ENCODE measurements around the gene DENND11.
"Not testable (repeated sequence)": the region's sequence is repeated elsewhere in the genome, so short reads cannot be mapped to it uniquely, and the experiment has no call there.

Gene DENND11

GRCh38 chr7:141706239-141707064 lies 4.5 kb upstream of the DENND11 start:
- DNase-seq, result no peak

GRCh38 chr7:141704741-141705140 lies 2.8 kb upstream of the DENND11 start:
- DNase-seq, result no peak

- no peak for DNase-seq
Measured at GRCh38 chr7:141704112-141704511, 2.1 kb upstream of the DENND11 start.

DNA sequence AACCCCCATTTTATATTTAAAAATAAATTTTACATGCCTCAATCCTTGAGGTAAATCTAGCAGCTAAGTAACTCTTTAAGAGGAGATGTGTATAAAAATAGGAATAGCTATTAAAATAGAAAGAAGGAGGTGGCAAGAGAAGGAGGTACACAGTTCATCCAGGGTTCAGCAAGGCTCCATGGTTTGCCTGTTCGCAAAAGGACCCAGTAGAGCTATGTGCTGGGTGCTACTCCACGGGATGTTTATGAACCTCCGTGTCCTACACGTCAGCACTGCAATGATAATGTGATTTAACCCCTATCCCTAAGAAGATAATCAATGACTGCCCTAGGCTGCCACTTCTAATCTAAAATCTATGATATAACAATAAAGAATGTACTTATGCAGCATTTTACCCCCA lies 926 bp upstream of the DENND11 start:
- no peak for DNase-seq

DNA sequence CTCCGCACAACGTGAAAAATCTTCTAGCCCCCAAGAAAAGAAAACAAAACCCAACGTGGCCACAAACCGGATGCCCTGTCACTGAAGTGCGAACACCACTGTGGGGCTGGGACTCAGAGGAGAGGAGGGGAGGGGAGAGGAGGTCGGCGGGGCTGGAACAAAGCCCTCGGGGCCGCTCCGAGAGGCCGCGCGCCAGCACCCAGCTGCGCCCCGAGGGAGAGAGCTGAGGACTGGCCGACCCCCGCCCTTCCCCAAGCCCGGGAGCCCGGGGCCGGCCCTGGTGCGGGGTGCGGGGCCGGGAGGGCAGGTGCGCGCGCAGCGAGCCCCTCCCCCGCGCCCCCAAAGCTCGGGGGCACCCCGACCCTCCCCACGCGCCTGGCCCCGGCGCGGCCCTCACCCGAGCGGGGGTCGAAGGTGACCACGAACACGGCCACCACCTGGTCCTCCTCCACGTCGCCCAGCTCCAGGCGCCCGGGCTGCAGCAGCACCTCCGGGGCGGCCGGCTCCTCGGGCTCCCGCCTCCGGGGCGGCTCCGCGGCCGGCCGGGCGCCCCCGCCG lies 398 bp downstream of the DENND11 start:
- DNase-seq, result peak; percentile 79

GRCh38 chr7:141700848-141701371 lies 1.1 kb downstream of the DENND11 start:
- no peak for DNase-seq

- no peak for DNase-seq
Measured at GRCh38 chr7:141700296-141700847, 1.6 kb downstream of the DENND11 start.

DNA sequence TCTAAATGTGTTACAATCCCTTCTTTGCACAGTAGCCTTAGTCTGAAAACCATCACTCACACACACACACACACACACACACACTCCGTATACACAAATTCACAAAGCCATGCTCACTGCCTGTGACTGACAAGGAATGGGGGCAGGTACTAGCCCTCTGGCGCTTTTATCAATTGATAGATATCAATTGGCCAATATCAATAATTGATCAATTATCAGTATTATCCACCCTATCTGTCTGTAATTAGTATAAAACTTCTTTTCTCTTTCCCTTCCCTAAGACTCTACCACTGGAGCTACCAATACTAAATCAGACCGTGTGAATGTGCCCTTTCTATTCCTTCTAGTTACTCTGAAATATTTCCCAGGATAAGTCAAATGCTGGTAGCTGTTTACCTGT lies 2.1 kb downstream of the DENND11 start:
- DNase-seq, result no peak

- DNase-seq, result no peak
Measured at GRCh38 chr7:141698247-141699015, 3.5 kb downstream of the DENND11 start.

DNA sequence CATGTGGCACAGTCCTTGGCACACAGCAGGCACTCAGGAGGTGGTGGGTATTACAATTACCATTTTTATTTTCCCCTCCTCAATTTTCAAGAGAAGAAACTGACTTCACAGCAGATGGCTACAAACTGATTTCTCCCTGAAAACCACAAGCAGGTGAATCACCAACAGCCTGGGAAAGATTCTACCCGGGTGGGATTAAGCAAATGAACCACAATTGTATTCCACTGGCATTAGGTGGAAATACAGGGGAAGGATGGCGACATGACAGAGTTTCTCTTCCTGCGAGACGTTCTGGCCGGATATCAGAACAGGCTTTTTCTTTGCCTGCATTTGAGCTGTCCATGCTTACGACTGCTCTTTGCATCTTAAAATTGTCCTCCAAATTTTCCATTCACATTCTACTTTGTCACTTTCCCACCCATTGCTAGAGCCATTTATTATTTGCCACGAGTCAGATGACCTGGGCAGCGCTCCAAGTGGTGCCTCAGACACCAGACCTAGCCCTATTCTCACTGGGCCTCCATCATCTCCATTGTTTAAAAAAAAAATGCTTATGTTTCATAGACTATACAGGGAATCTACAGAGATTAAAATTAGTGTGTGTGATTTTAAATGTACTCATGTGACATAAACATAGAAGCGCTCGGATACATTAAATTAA lies 4.6 kb downstream of the DENND11 start:
- DNase-seq, result no peak

DNA sequence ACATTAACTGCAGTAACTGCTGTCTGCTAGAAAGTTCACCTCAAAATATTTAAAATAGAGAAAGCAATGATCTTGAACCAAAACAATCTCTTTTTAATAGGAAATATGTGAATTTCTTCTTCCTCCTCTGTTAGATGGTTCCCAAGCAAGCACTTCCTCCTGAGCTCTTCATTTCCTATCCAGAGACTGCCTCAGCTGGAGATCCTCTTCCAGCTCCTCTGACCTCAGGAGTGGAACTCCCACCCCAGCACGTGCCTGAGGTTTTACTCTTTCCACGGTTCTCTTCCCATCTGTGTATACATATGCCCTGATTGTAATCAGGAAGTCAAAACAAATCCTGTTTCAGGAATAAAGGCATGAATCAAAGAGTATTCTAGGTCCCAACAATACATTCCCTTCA lies 5.6 kb downstream of the DENND11 start:
- no peak for DNase-seq

GRCh38 chr7:141695803-141696289 lies 6.1 kb downstream of the DENND11 start:
- DNase-seq, result no peak

DNA sequence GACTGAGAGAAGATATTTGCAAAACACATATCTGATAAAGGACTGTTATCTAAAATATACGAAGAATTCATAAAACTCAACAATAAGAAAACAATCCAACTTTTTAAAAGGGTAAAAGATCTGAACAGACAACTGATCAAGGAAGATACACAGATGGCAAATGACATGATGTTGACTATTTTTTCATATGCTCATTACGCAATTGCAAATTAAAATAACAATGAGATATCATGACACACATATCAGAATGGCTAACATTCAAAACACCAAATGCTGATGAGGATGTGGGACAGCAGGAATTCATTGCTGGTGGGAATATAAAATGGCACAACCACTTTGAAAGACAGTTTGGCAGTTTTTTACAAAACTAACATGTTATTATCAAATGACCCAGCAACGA lies 8.9 kb downstream of the DENND11 start:
- no peak for DNase-seq

DNA sequence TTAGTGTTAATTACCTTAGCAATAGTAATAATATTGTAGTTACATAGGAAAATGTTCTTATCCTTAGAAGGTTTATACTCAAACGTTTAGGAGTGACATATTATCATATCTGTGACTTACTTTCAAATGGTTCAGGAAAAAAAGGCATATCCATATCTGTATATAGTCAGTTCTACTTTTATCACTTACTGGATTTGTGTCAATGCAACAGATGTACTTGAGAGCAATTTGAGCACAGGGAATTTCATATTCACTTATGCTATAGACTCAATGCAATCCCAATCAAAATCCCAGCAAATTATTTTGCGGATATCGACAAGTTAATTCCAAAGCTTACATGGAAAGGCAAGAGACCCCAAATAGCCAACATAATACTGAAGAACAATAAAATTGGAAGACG lies 10.0 kb downstream of the DENND11 start:
- no peak for DNase-seq

DNA sequence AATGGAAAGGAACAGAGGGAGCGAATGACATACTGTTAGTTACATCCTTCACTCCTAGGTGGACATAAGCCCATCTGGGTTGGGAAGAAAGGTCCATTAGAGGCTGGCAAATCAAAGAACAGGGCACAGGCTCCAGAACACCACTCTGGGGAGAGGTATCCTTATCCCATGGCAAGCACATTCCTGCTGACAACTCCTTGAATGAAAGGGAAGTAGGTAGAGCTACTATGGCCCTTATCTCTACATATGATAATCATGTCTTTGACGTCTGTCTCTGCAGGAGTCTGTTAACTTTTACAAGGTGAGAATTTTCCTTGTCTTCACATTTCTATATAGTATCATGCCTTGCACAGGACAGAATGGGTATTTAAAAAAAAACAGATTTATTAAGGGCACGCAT lies 10.4 kb downstream of the DENND11 start:
- DNase-seq, result no peak

- not testable (repeated sequence) for DNase-seq
Measured at GRCh38 chr7:141689072-141689825, 12.7 kb downstream of the DENND11 start.

DNA sequence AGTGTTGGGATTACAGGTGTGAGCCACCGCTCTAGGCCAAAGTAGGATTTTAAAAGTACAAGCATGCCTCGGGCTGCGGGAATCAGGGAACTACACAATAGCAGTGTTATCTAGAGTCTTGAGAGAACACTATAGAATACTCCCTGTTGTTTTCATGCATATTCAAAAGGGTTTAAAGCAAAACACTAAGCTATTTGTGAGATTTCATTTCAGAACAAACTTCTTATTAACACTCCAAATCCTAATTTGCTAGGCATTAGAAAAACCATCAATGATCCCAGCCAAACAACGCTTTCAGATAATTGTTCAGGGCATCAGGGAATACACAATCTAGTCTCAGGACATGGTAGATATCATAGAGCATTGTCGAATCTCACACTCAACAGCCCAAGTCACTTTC lies 13.9 kb downstream of the DENND11 start:
- DNase-seq, result no peak

GRCh38 chr7:141686670-141687069 lies 15.3 kb downstream of the DENND11 start:
- no peak for DNase-seq

- DNase-seq, result no peak
Measured at GRCh38 chr7:141686074-141686473, 15.9 kb downstream of the DENND11 start.

GRCh38 chr7:141685285-141686023 lies 16.5 kb downstream of the DENND11 start:
- DNase-seq, result no peak

GRCh38 chr7:141679014-141679413 lies 23.0 kb downstream of the DENND11 start:
- no peak for DNase-seq
